SK-N-SH treated with all-trans-retinoic acid at 6 μM for 48 hours (cell line): ENCODE data around the gene BSN.

ENCODE experiments used
- ATAC-seq: fragments of 200-7000 bp; cut with Tn5 transposase; 3 replicates; pipeline ENCODE4 v1.9.1; 2020; ENCODE audit warnings: mild to moderate bottlenecking, moderate library complexity
- ARNTL ChIP-seq: fragments of 450-650 bp; formaldehyde crosslinking; IDR thresholded peaks from 2 replicates; pipeline ENCODE4 v1.5.0; 2020; ENCODE audit warnings: low read depth, mild to moderate bottlenecking, moderate library complexity, borderline replicate concordance
- BACH2 ChIP-seq: fragments of 250-450 bp; sonication (Bioruptor Pico); IDR thresholded peaks from 2 replicates; pipeline ENCODE4 v1.9.0; 2021; ENCODE audit warnings: mild to moderate bottlenecking, borderline replicate concordance
- CSDC2 ChIP-seq: fragments of 250-450 bp; sonication (Bioruptor Pico); IDR thresholded peaks from 2 replicates; pipeline ENCODE4 v1.5.0; 2020; ENCODE audit warnings: mild to moderate bottlenecking, moderate library complexity
- ESRRG ChIP-seq: fragments of 250-450 bp; sonication (Bioruptor Pico); IDR thresholded peaks from 2 replicates; pipeline ENCODE4 v1.6.1; 2021; ENCODE audit warnings: mild to moderate bottlenecking
- GLIS3 ChIP-seq: fragments of 250-450 bp; sonication (Bioruptor Pico); IDR thresholded peaks from 2 replicates; pipeline ENCODE4 v1.5.0; 2020; ENCODE audit warnings: mild to moderate bottlenecking, moderate library complexity
- ISL1 ChIP-seq: fragments of 250-450 bp; sonication (Bioruptor Pico); IDR thresholded peaks from 2 replicates; pipeline ENCODE4 v2.1.2; 2022; ENCODE audit warnings: mild to moderate bottlenecking, moderate library complexity
- OSR1 ChIP-seq: fragments of 250-450 bp; sonication (Bioruptor Pico); IDR thresholded peaks from 2 replicates; pipeline ENCODE4 v1.8.0; 2022; ENCODE audit warnings: moderate library complexity, mild to moderate bottlenecking, inconsistent platforms
- RARB ChIP-seq: fragments of 250-450 bp; sonication (Bioruptor Pico); IDR thresholded peaks from 2 replicates; pipeline ENCODE4 v1.8.0; 2021; ENCODE audit warnings: mild to moderate bottlenecking, moderate library complexity
- SNAI2 ChIP-seq: fragments of 250-450 bp; sonication (Bioruptor Pico); IDR thresholded peaks from 2 replicates; pipeline ENCODE4 v1.5.0; 2020; ENCODE audit warnings: mild to moderate bottlenecking, moderate library complexity
- TCF4 ChIP-seq: fragments of 250-450 bp; sonication (Bioruptor Pico); IDR thresholded peaks from 2 replicates; pipeline ENCODE4 v1.8.0; 2021; ENCODE audit warnings: mild to moderate bottlenecking, moderate library complexity, borderline replicate concordance
- ZC3H10 ChIP-seq: fragments of 250-450 bp; sonication (Bioruptor Pico); IDR thresholded peaks from 2 replicates; pipeline ENCODE4 v1.5.1; 2021; ENCODE audit warnings: mild to moderate bottlenecking, moderate library complexity
- ZFP3 ChIP-seq: fragments of 250-450 bp; sonication (Bioruptor Pico); IDR thresholded peaks from 2 replicates; pipeline ENCODE4 v1.5.0; 2020; ENCODE audit warnings: mild to moderate bottlenecking, moderate library complexity
- ZFP30 ChIP-seq: fragments of 450-650 bp; formaldehyde crosslinking; IDR thresholded peaks from 2 replicates; pipeline ENCODE4 v1.5.0; 2022; ENCODE audit warnings: mild to moderate bottlenecking, moderate library complexity
- ZNF70 ChIP-seq: fragments of 450-650 bp; formaldehyde crosslinking; IDR thresholded peaks from 2 replicates; pipeline ENCODE4 v1.5.0; 2020; ENCODE audit warnings: mild to moderate bottlenecking, moderate library complexity
- TF ChIP-seq, protein P1 (sequence below): fragments of 250-450 bp; sonication (Bioruptor Pico); IDR thresholded peaks from 2 replicates; pipeline ENCODE4 v1.8.0; 2020; ENCODE audit warnings: mild to moderate bottlenecking, moderate library complexity, borderline replicate concordance
- TF ChIP-seq, protein P2 (sequence below): fragments of 250-450 bp; sonication (Bioruptor Pico); IDR thresholded peaks from 2 replicates; pipeline ENCODE4 v1.8.0; 2021; ENCODE audit warnings: low read depth, mild to moderate bottlenecking, moderate library complexity, borderline replicate concordance
- TF ChIP-seq, protein P3 (sequence below): fragments of 250-450 bp; sonication (Bioruptor Pico); IDR thresholded peaks from 2 replicates; pipeline ENCODE4 v1.5.0; 2020; ENCODE audit warnings: mild to moderate bottlenecking, moderate library complexity
- TF ChIP-seq, protein P4 (sequence below): fragments of 250-450 bp; sonication (Bioruptor Pico); IDR thresholded peaks from 2 replicates; pipeline ENCODE4 v1.5.1; 2021; ENCODE audit warnings: mild to moderate bottlenecking, moderate library complexity

BSN gene

DNA sequence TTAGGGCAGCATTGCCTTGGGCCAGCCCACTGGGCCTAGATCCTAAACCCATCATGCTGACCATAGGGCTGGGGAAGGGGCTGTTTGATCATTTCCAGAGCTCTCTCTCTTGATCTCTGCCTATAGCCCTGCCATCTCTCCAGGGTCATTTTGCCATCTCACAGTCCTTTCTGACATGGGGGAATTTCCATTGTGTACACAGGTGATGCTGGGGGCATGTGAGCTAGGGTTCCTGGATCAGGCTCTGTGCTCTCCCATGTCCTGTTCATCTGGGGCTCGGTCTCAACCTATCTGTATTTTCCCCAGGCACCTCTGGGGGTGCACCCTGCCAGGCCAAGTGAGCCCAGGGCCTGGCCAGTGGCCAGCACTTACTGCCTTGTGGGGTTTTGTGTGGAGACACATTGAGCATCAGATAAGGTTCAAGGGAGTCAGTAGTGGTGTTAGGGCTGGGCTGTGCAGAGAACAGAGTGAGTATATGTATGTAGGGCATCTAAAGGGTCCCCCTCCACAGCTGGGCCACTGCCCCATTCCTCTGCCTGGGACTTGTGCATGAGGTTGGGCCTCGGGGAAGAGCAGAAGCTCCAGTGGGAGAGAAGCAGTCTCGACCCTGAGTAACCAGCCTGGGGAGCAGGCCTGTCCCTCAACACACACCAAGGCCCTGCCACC is 94.2 kb downstream of the BSN start (continued):
- TF ChIP-seq, protein P1, sequence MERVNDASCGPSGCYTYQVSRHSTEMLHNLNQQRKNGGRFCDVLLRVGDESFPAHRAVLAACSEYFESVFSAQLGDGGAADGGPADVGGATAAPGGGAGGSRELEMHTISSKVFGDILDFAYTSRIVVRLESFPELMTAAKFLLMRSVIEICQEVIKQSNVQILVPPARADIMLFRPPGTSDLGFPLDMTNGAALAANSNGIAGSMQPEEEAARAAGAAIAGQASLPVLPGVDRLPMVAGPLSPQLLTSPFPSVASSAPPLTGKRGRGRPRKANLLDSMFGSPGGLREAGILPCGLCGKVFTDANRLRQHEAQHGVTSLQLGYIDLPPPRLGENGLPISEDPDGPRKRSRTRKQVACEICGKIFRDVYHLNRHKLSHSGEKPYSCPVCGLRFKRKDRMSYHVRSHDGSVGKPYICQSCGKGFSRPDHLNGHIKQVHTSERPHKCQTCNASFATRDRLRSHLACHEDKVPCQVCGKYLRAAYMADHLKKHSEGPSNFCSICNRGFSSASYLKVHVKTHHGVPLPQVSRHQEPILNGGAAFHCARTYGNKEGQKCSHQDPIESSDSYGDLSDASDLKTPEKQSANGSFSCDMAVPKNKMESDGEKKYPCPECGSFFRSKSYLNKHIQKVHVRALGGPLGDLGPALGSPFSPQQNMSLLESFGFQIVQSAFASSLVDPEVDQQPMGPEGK (CRISPR knock-in tag): no peak
- no peak for TF ChIP-seq ARNTL (CRISPR knock-in tag)
- TF ChIP-seq TCF4: no peak
- TF ChIP-seq ZNF70: no peak
- TF ChIP-seq SNAI2 (CRISPR knock-in tag): no peak
- TF ChIP-seq ZFP3 (CRISPR knock-in tag): no peak
- TF ChIP-seq, protein P2, sequence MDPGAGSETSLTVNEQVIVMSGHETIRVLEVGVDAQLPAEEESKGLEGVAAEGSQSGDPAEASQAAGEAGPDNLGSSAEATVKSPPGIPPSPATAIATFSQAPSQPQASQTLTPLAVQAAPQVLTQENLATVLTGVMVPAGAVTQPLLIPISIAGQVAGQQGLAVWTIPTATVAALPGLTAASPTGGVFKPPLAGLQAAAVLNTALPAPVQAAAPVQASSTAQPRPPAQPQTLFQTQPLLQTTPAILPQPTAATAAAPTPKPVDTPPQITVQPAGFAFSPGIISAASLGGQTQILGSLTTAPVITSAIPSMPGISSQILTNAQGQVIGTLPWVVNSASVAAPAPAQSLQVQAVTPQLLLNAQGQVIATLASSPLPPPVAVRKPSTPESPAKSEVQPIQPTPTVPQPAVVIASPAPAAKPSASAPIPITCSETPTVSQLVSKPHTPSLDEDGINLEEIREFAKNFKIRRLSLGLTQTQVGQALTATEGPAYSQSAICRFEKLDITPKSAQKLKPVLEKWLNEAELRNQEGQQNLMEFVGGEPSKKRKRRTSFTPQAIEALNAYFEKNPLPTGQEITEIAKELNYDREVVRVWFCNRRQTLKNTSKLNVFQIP: no peak
- no peak for TF ChIP-seq ESRRG (CRISPR knock-in tag)
- no peak for TF ChIP-seq OSR1

DNA sequence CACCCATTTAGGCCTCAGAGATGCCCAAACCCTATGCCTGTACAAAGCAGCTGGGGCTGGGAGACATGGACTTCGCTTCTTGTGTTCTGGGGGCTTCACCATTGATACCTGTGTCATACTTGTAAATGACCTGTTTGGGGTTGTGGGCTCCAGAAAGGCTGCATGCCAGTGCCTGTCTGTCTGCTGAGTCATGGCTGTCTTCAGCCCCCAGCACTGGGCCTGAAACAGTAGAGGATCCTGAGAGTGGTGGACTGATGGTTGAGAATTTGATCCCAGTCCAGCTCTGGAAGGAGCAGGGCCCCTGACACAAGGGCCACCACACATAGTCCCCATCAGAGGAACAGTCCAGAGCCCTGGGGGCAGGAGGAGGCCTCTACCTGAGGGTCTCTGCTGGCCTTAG is 95.3 kb downstream of the BSN start:
- no peak for TF ChIP-seq ARNTL (CRISPR knock-in tag)
- TF ChIP-seq GLIS3 (CRISPR knock-in tag): no peak
- TF ChIP-seq CSDC2 (CRISPR knock-in tag): no peak
- TF ChIP-seq ISL1 (CRISPR knock-in tag): no peak
- TF ChIP-seq, protein P2: no peak
- TF ChIP-seq, protein P1 (CRISPR knock-in tag): no peak
- no peak for TF ChIP-seq ZNF70
- TF ChIP-seq ZC3H10 (CRISPR knock-in tag): no peak
- no peak for TF ChIP-seq BACH2
- no peak for TF ChIP-seq OSR1
- no peak for TF ChIP-seq ESRRG (CRISPR knock-in tag)
- TF ChIP-seq RARB (CRISPR knock-in tag): no peak
- no peak for ATAC-seq

DNA sequence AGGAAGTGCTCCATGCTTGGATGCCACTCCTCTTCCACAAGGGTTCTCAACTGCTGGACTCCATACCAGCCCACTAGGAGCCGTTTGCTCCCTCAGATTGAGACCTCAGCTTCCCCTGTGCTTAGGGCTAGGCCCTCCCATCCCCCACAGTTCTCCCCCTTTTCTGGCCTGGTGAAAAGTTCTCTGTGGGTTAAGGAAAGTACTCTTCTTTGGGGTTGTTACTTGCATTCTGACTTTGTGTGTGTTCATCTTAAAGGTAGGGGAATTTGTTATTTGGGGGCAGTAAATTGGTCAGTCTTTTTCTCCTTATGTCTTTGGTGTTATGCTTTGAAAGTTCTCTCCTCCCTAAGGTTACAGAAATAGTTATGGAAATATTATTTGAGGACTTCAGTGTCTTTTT is 95.9 kb downstream of the BSN start:
- ATAC-seq: no peak

More for the DNA sequence above, 95.9 kb downstream of the BSN start:
- TF ChIP-seq ZFP3 (CRISPR knock-in tag): no peak
- no peak for TF ChIP-seq SNAI2 (CRISPR knock-in tag)
- TF ChIP-seq, protein P3, sequence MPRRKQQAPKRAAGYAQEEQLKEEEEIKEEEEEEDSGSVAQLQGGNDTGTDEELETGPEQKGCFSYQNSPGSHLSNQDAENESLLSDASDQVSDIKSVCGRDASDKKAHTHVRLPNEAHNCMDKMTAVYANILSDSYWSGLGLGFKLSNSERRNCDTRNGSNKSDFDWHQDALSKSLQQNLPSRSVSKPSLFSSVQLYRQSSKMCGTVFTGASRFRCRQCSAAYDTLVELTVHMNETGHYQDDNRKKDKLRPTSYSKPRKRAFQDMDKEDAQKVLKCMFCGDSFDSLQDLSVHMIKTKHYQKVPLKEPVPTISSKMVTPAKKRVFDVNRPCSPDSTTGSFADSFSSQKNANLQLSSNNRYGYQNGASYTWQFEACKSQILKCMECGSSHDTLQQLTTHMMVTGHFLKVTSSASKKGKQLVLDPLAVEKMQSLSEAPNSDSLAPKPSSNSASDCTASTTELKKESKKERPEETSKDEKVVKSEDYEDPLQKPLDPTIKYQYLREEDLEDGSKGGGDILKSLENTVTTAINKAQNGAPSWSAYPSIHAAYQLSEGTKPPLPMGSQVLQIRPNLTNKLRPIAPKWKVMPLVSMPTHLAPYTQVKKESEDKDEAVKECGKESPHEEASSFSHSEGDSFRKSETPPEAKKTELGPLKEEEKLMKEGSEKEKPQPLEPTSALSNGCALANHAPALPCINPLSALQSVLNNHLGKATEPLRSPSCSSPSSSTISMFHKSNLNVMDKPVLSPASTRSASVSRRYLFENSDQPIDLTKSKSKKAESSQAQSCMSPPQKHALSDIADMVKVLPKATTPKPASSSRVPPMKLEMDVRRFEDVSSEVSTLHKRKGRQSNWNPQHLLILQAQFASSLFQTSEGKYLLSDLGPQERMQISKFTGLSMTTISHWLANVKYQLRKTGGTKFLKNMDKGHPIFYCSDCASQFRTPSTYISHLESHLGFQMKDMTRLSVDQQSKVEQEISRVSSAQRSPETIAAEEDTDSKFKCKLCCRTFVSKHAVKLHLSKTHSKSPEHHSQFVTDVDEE (CRISPR knock-in tag): no peak
- TF ChIP-seq, protein P4, sequence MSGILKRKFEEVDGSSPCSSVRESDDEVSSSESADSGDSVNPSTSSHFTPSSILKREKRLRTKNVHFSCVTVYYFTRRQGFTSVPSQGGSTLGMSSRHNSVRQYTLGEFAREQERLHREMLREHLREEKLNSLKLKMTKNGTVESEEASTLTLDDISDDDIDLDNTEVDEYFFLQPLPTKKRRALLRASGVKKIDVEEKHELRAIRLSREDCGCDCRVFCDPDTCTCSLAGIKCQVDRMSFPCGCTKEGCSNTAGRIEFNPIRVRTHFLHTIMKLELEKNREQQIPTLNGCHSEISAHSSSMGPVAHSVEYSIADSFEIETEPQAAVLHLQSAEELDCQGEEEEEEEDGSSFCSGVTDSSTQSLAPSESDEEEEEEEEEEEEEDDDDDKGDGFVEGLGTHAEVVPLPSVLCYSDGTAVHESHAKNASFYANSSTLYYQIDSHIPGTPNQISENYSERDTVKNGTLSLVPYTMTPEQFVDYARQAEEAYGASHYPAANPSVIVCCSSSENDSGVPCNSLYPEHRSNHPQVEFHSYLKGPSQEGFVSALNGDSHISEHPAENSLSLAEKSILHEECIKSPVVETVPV (CRISPR knock-in tag): no peak
- TF ChIP-seq ZFP30 (CRISPR knock-in tag): no peak
- TF ChIP-seq, all 23 proteins: peak for 0
